Left ventricle myocardium superior (tissue), 1 donor: ENCODE results near the gene PAPPA. TPM values are rescaled to one million over a fixed set of nuclear protein-coding genes. Genes with fewer than 3 reads are reported as not detected.

Experiments used
- ATAC-seq: fragments of 200-7000 bp; cut with Tn5 transposase; one replicate; pipeline ENCODE4 v1.9.1; 2020; ENCODE audit warnings: mild to moderate bottlenecking, moderate library complexity
- DNase-seq: peaks from one replicate; pipeline ENCODE4 v3.0.0-alpha.2; 2020
- intact Hi-C: fragments of 100-400 bp; cut with micrococcal nuclease; formaldehyde crosslinking; loops from one replicate; pipeline ENCODE4 v1.11.0; 2022
- total RNA-seq: library from RNA; stranded (reverse); fragmentation: NEBNext Ultra II Directional; extraction: Animal tissue kit (Norgen Biotek cat#: 25700); gene quantifications from one replicate; pipeline ENCODE4 v1.2.1, GENCODE V29; 2021
- donor health status: DM: no; HTN: yes; CAD: no; lungs with severe emphysema.

The PAPPA gene
- total RNA-seq, 1 donor from 2014 or later = 1.1 TPM

- DNase-seq (no peak), ATAC-seq (no peak)
- intact Hi-C loops = no loop called here
Observed at GRCh38 chr9:116288658-116289057, 135.1 kb downstream of the PAPPA start.

- no peak for ATAC-seq
- intact Hi-C loops = no loop called here
- no peak for DNase-seq
Observed at GRCh38 chr9:116297346-116297745, 143.8 kb downstream of the PAPPA start.

- no peak for DNase-seq
- ATAC-seq = no peak
- intact Hi-C loops = no loop called here
Observed at GRCh38 chr9:116298249-116298648, 144.7 kb downstream of the PAPPA start.

- DNase-seq (no peak), ATAC-seq (no peak)
- intact Hi-C loops = no loop called here
Observed at GRCh38 chr9:116298878-116299391, 145.3 kb downstream of the PAPPA start.

GRCh38 chr9:116300360-116300870 lies 146.8 kb downstream of the PAPPA start:
- intact Hi-C loops = no loop called here
- DNase-seq = no peak
- no peak for ATAC-seq

GRCh38 chr9:116303270-116303669 lies 149.7 kb downstream of the PAPPA start:
- intact Hi-C loops = no loop called here
- no peak for ATAC-seq
- no peak for DNase-seq

- no peak for ATAC-seq
- intact Hi-C loops = no loop called here
- no peak for DNase-seq
Observed at GRCh38 chr9:116303886-116304538, 150.4 kb downstream of the PAPPA start.

GRCh38 chr9:116304761-116305160 lies 151.2 kb downstream of the PAPPA start:
- intact Hi-C loops = no loop called here
- DNase-seq = no peak
- no peak for ATAC-seq

GRCh38 chr9:116308076-116308475 lies 154.5 kb downstream of the PAPPA start:
- ATAC-seq (no peak), DNase-seq (no peak)
- intact Hi-C loops = no loop called here

GRCh38 chr9:116309900-116310611 lies 156.5 kb downstream of the PAPPA start:
- ATAC-seq = peak; percentile 60

GRCh38 chr9:116312221-116312620 lies 158.6 kb downstream of the PAPPA start:
- ATAC-seq = no peak
- intact Hi-C loops = no loop called here
- DNase-seq = no peak

More at GRCh38 chr9:116309900-116310611, 156.5 kb downstream of the PAPPA start:
- no peak for DNase-seq
- intact Hi-C loops = no loop called here

- DNase-seq (no peak), ATAC-seq (no peak)
- intact Hi-C loops = no loop called here
Observed at GRCh38 chr9:116313638-116314037, 160.0 kb downstream of the PAPPA start.

- DNase-seq = no peak
- ATAC-seq = no peak
- intact Hi-C loops = no loop called here
Observed at GRCh38 chr9:116316246-116316645, 162.7 kb downstream of the PAPPA start.

GRCh38 chr9:116317503-116317902 lies 163.9 kb downstream of the PAPPA start:
- intact Hi-C loops = no loop called here

GRCh38 chr9:116318468-116319374 lies 165.1 kb downstream of the PAPPA start:
- peak; percentile 74 for DNase-seq
- intact Hi-C loops = no loop called here

More at GRCh38 chr9:116317503-116317902, 163.9 kb downstream of the PAPPA start:
- ATAC-seq (no peak), DNase-seq (no peak)

GRCh38 chr9:116319480-116319879 lies 165.9 kb downstream of the PAPPA start:
- ATAC-seq (no peak), DNase-seq (no peak)
- intact Hi-C loops = no loop called here

More at GRCh38 chr9:116318468-116319374, 165.1 kb downstream of the PAPPA start:
- ATAC-seq = peak; percentile 84

- DNase-seq = peak; percentile 49
- ATAC-seq = peak; percentile 77
- intact Hi-C loops = loop anchor here (2.0 kb wide), 1 partner anchor 65 kb away; no protein-coding TSS in a partner anchor
Observed at GRCh38 chr9:116320290-116320689, 166.7 kb downstream of the PAPPA start.

- DNase-seq = no peak
- no peak for ATAC-seq
- intact Hi-C loops = no loop called here
Observed at GRCh38 chr9:116322521-116322920, 168.9 kb downstream of the PAPPA start.

GRCh38 chr9:116323012-116323411 lies 169.4 kb downstream of the PAPPA start:
- intact Hi-C loops = no loop called here
- DNase-seq = no peak
- ATAC-seq = no peak
